ENCODE measurements around the gene SYNJ2BP. TPM values are rescaled to one million over a fixed set of nuclear protein-coding genes. Genes with fewer than 3 reads are reported as not detected.
A peak's percentile ranks its signal among the peaks of the same experiment; 100 is the strongest.
"Not testable (repeated sequence)": the region's sequence is repeated elsewhere in the genome, so short reads cannot be mapped to it uniquely, and the experiment has no call there.

The SYNJ2BP gene
- total RNA-seq, 2 donors from 2014 or later: 19.3 to 37.2 TPM

- no peak overlapping the region for H3K27ac ChIP-seq
- H3K27me3 ChIP-seq: no peaks in the 10 kb centered on the region
- no peak for TF ChIP-seq CTCF (IDR thresholded peaks at IDR 0.05)
- H3K4me1 ChIP-seq: no peaks in the 10 kb centered on the region
- no peak for DNase-seq (ENCODE audit: low spot score)
- H3K4me3 ChIP-seq: no peak overlapping the region
- H3K9me3 ChIP-seq: peaks cover 0 to 22% of the 10 kb centered on the region in 2 donors
- no peaks in the 10 kb centered on the region for H3K36me3 ChIP-seq
Observed at GRCh38 chr14:70441641-70442040, 24.8 kb upstream of the SYNJ2BP start.

GRCh38 chr14:70436867-70437266 lies 20.0 kb upstream of the SYNJ2BP start:
- no peak for DNase-seq (ENCODE audit: low spot score)
- Histone ChIP-seq H3K27me3 (no peaks in the 10 kb centered on the region), H3K9me3 (no peaks in the 10 kb centered on the region), H3K4me1 (no peaks in the 10 kb centered on the region), H3K4me3 (no peak overlapping the region), H3K36me3 (no peaks in the 10 kb centered on the region), H3K27ac (no peak overlapping the region)
- TF ChIP-seq CTCF (IDR thresholded peaks at IDR 0.05): no peak

- H3K9me3 ChIP-seq: peaks cover 0 to 10% of the 10 kb centered on the region in 2 donors
- H3K27me3 ChIP-seq; H3K4me3 ChIP-seq; H3K36me3 ChIP-seq; DNase-seq (ENCODE audit: low spot score); H3K4me1 ChIP-seq; H3K27ac ChIP-seq: not testable (repeated sequence)
Observed at GRCh38 chr14:70426555-70426954, 9.7 kb upstream of the SYNJ2BP start.

- Histone ChIP-seq H3K9me3 (no peaks in the 10 kb centered on the region), H3K4me1 (no peaks in the 10 kb centered on the region), H3K27ac (no peak overlapping the region), H3K27me3 (no peaks in the 10 kb centered on the region), H3K36me3 (no peaks in the 10 kb centered on the region), H3K4me3 (no peak overlapping the region)
- no peak for TF ChIP-seq CTCF (IDR thresholded peaks at IDR 0.05)
- DNase-seq (ENCODE audit: low spot score): no peak
Observed at GRCh38 chr14:70425354-70425753, 8.5 kb upstream of the SYNJ2BP start.

GRCh38 chr14:70422538-70422937 lies 5.6 kb upstream of the SYNJ2BP start:
- Histone ChIP-seq H3K4me1 (no peaks in the 10 kb centered on the region), H3K9me3 (no peaks in the 10 kb centered on the region), H3K36me3 (no peaks in the 10 kb centered on the region), H3K27me3 (no peaks in the 10 kb centered on the region), H3K27ac (no peak overlapping the region), H3K4me3 (no peak overlapping the region)
- DNase-seq (ENCODE audit: low spot score): no peak
- TF ChIP-seq CTCF (IDR thresholded peaks at IDR 0.05): no peak

- not testable (repeated sequence) for H3K9me3 ChIP-seq
Observed at GRCh38 chr14:70419270-70419931, 2.5 kb upstream of the SYNJ2BP start.

GRCh38 chr14:70416338-70416724 lies 559 bp downstream of the SYNJ2BP start:
- no peaks in the 10 kb centered on the region for H3K27me3 ChIP-seq
- H3K4me3 ChIP-seq: peak overlapping the region; percentile 63 to 77
- no peaks in the 10 kb centered on the region for H3K9me3 ChIP-seq
- peak overlapping the region; percentile 45 to 71 for H3K27ac ChIP-seq
- DNase-seq (ENCODE audit: low spot score): no peak
- H3K4me1 ChIP-seq: peaks cover 0 to 10% of the 10 kb centered on the region in 2 donors
- TF ChIP-seq CTCF (IDR thresholded peaks at IDR 0.05): no peak
- no peaks in the 10 kb centered on the region for H3K36me3 ChIP-seq

More at GRCh38 chr14:70419270-70419931, 2.5 kb upstream of the SYNJ2BP start:
- H3K27ac ChIP-seq; DNase-seq (ENCODE audit: low spot score); H3K27me3 ChIP-seq; H3K4me3 ChIP-seq; H3K36me3 ChIP-seq: not testable (repeated sequence)
- H3K4me1 ChIP-seq: peaks cover 0 to 10% of the 10 kb centered on the region in 2 donors

Data from right atrium auricular region (tissue), 2 donors.